ENCODE results near the gene SMIM32.

SMIM32 gene

GRCh38 chr5:136207631-136208030 is 14.7 kb upstream of the SMIM32 start:
- Histone ChIP-seq H3K4me1 (ENCODE audit: insufficient read depth, low read length, poor library complexity, severe bottlenecking) (no peaks in the 10 kb centered on the region), H3K4me3 (ENCODE audit: low read length, poor library complexity, severe bottlenecking) (no peak overlapping the region), H2AFZ (ENCODE audit: low read length) (no peak overlapping the region), H3K36me3 (ENCODE audit: insufficient read depth, low read length) (no peaks in the 10 kb centered on the region), H3K79me2 (ENCODE audit: insufficient read depth, low read length) (no peaks in the 10 kb centered on the region), H3K27me3 (ENCODE audit: insufficient read depth, low read length, poor library complexity, severe bottlenecking) (no peaks in the 10 kb centered on the region), H3K9me3 (ENCODE audit: insufficient read depth, low read depth, low read length) (no peaks in the 10 kb centered on the region), H3K9ac (ENCODE audit: low read depth, low read length, poor library complexity, severe bottlenecking) (no peak overlapping the region), H3F3A (ENCODE audit: low read depth) (no peaks in the 10 kb centered on the region), H3K9me2 (replicated peaks; ENCODE audit: low read depth, low read length) (no peaks in the 10 kb centered on the region), H4K20me1 (ENCODE audit: insufficient read depth, low read length, poor library complexity, severe bottlenecking) (no peaks in the 10 kb centered on the region), H3K4me2 (ENCODE audit: low read depth, low read length, poor library complexity, severe bottlenecking) (no peak overlapping the region)
- TF ChIP-seq EZH2phosphoT487 (IDR thresholded peaks at IDR 0.05; ENCODE audit: borderline replicate concordance) (no peak), CTCF (conservative IDR thresholded peaks at IDR 0.05; ENCODE audit: low read length) (no peak)

- H3K4me3 ChIP-seq (ENCODE audit: low read length, poor library complexity, severe bottlenecking) = no peak overlapping the region
- H3K4me2 ChIP-seq (ENCODE audit: low read depth, low read length, poor library complexity, severe bottlenecking) = no peak overlapping the region
- H3K36me3 ChIP-seq (ENCODE audit: insufficient read depth, low read length) = no peaks in the 10 kb centered on the region
- no peaks in the 10 kb centered on the region for H4K20me1 ChIP-seq (ENCODE audit: insufficient read depth, low read length, poor library complexity, severe bottlenecking)
- no peaks in the 10 kb centered on the region for H3K9me2 ChIP-seq (replicated peaks; ENCODE audit: low read depth, low read length)
- H3K4me1 ChIP-seq (ENCODE audit: insufficient read depth, low read length, poor library complexity, severe bottlenecking) = no peaks in the 10 kb centered on the region
- no peak overlapping the region for H2AFZ ChIP-seq (ENCODE audit: low read length)
- H3F3A ChIP-seq (ENCODE audit: low read depth) = no peaks in the 10 kb centered on the region
- no peak overlapping the region for H3K9ac ChIP-seq (ENCODE audit: low read depth, low read length, poor library complexity, severe bottlenecking)
- no peaks in the 10 kb centered on the region for H3K9me3 ChIP-seq (ENCODE audit: insufficient read depth, low read depth, low read length)
- H3K79me2 ChIP-seq (ENCODE audit: insufficient read depth, low read length) = no peaks in the 10 kb centered on the region
- no peaks in the 10 kb centered on the region for H3K27me3 ChIP-seq (ENCODE audit: insufficient read depth, low read length, poor library complexity, severe bottlenecking)
- no peak for TF ChIP-seq CTCF (conservative IDR thresholded peaks at IDR 0.05; ENCODE audit: low read length)
- TF ChIP-seq EZH2phosphoT487 (IDR thresholded peaks at IDR 0.05; ENCODE audit: borderline replicate concordance) = no peak
These were observed 13.4 kb upstream of the SMIM32 start for GRCh38 chr5:136206361-136206760.

GRCh38 chr5:136205941-136206340 is 13.0 kb upstream of the SMIM32 start:
- Histone ChIP-seq H3K9ac (ENCODE audit: low read depth, low read length, poor library complexity, severe bottlenecking) (no peak overlapping the region), H3F3A (ENCODE audit: low read depth) (no peaks in the 10 kb centered on the region), H3K4me1 (ENCODE audit: insufficient read depth, low read length, poor library complexity, severe bottlenecking) (no peaks in the 10 kb centered on the region), H3K4me2 (ENCODE audit: low read depth, low read length, poor library complexity, severe bottlenecking) (no peak overlapping the region), H3K4me3 (ENCODE audit: low read length, poor library complexity, severe bottlenecking) (no peak overlapping the region), H3K9me3 (ENCODE audit: insufficient read depth, low read depth, low read length) (no peaks in the 10 kb centered on the region), H4K20me1 (ENCODE audit: insufficient read depth, low read length, poor library complexity, severe bottlenecking) (no peaks in the 10 kb centered on the region), H3K79me2 (ENCODE audit: insufficient read depth, low read length) (no peaks in the 10 kb centered on the region), H3K9me2 (replicated peaks; ENCODE audit: low read depth, low read length) (no peaks in the 10 kb centered on the region), H2AFZ (ENCODE audit: low read length) (no peak overlapping the region), H3K36me3 (ENCODE audit: insufficient read depth, low read length) (no peaks in the 10 kb centered on the region), H3K27me3 (ENCODE audit: insufficient read depth, low read length, poor library complexity, severe bottlenecking) (no peaks in the 10 kb centered on the region)
- no peak for TF ChIP-seq CTCF (conservative IDR thresholded peaks at IDR 0.05; ENCODE audit: low read length)
- TF ChIP-seq EZH2phosphoT487 (IDR thresholded peaks at IDR 0.05; ENCODE audit: borderline replicate concordance) = no peak

Measured in Loucy (cell line).